Body of pancreas (tissue), 4 donors: ENCODE data around the gene C11orf16.

Source experiments
- POLR2A ChIP-seq, 3 donors: fragments of 450-650 bp; IDR thresholded peaks; one replicate each; pipeline ENCODE4 v1.6.1; 2016; ENCODE audit warnings: antibody characterized with exemption in 3 of 3, mild to moderate bottlenecking in 2 of 3
- TF ChIP-seq, protein P1 (sequence below), 7 experiments: fragments of 450-650 bp in 4 of 7; fragments of 200-600 bp in 3 of 7; sonication (generic) in 3 of 7; IDR thresholded peaks; one replicate each; pipeline ENCODE4 v1.5.1; 2016 to 2019; ENCODE audit warnings: antibody characterized with exemption in 7 of 7

- TF ChIP-seq, protein P1, sequence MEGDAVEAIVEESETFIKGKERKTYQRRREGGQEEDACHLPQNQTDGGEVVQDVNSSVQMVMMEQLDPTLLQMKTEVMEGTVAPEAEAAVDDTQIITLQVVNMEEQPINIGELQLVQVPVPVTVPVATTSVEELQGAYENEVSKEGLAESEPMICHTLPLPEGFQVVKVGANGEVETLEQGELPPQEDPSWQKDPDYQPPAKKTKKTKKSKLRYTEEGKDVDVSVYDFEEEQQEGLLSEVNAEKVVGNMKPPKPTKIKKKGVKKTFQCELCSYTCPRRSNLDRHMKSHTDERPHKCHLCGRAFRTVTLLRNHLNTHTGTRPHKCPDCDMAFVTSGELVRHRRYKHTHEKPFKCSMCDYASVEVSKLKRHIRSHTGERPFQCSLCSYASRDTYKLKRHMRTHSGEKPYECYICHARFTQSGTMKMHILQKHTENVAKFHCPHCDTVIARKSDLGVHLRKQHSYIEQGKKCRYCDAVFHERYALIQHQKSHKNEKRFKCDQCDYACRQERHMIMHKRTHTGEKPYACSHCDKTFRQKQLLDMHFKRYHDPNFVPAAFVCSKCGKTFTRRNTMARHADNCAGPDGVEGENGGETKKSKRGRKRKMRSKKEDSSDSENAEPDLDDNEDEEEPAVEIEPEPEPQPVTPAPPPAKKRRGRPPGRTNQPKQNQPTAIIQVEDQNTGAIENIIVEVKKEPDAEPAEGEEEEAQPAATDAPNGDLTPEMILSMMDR (IDR thresholded peaks at IDR 0.05) = no peak
- TF ChIP-seq POLR2A (IDR thresholded peaks at IDR 0.05) = no peak
These were observed 18.1 kb downstream of the C11orf16 start for GRCh38 chr11:8914661-8915018.
